Gastrocnemius medialis (tissue), 4 donors: Measurements from ENCODE around the gene TMEM235. TPM values are rescaled to one million over a fixed set of nuclear protein-coding genes. Genes with fewer than 3 reads are reported as not detected.

Experiments
- ATAC-seq, 2 donors: fragments of 150-250 bp; one replicate each; pipeline ENCODE4 v1.9.1; 2016
- DNase-seq, 2 donors: peaks; one replicate each; pipeline ENCODE4 v3.0.0-alpha.2; 2019
- H3K27ac ChIP-seq, 4 donors: fragments of 200-600 bp; sonication (generic); 1 replicate in 1 of 4; 2 replicates in 3 of 4; pipeline ENCODE4 v1.5.1; 2016 to 2018; ENCODE audit warnings: mild to moderate bottlenecking in 2 of 4, moderate library complexity in 1 of 4
- H3K27me3 ChIP-seq, 3 donors: fragments of 200-600 bp; sonication (generic) in 2 of 3; 1 replicate in 1 of 3; 2 replicates in 2 of 3; pipeline versions ENCODE4 v1.5.1 to v1.6.0; 2016 to 2019; ENCODE audit warnings: mild to moderate bottlenecking in 1 of 3, moderate library complexity in 1 of 3
- H3K36me3 ChIP-seq, 2 donors: fragments of 200-600 bp; sonication (generic) in 1 of 2; one replicate each; pipeline ENCODE4 v1.5.1; 2017 to 2018
- H3K4me1 ChIP-seq, 2 donors: fragments of 200-600 bp; sonication (generic) in 1 of 2; one replicate each; pipeline ENCODE4 v1.5.1; 2016 to 2017; ENCODE audit warnings: mild to moderate bottlenecking in 2 of 2
- H3K4me3 ChIP-seq, 4 donors: fragments of 200-600 bp; sonication (generic) in 3 of 4; 1 replicate in 1 of 4; 2 replicates in 3 of 4; pipeline ENCODE4 v1.5.1; 2016 to 2019; ENCODE audit warnings: mild to moderate bottlenecking in 2 of 4
- H3K9me3 ChIP-seq, 3 donors: fragments of 200-600 bp; sonication (generic) in 2 of 3; 1 replicate in 1 of 3; 2 replicates in 2 of 3; pipeline ENCODE4 v1.5.1; 2016 to 2019
- CTCF ChIP-seq, 5 experiments: fragments of 450-650 bp in 3 of 5; fragments of 200-600 bp in 2 of 5; sonication (generic) in 2 of 5; IDR thresholded peaks in 4 of 5; conservative IDR thresholded peaks in 1 of 5; 1 replicate in 4 of 5; 2 replicates in 1 of 5; pipeline ENCODE4 v1.5.1; 2016 to 2019; ENCODE audit warnings: antibody characterized with exemption in 5 of 5, mild to moderate bottlenecking in 3 of 5, moderate library complexity in 3 of 5
- POLR2A ChIP-seq, 2 donors: fragments of 450-650 bp; IDR thresholded peaks; one replicate each; pipeline ENCODE4 v1.6.1; 2017; ENCODE audit warnings: antibody characterized with exemption in 2 of 2, mild to moderate bottlenecking in 2 of 2, moderate library complexity in 2 of 2
- in situ Hi-C, 4 donors: fragments of 200-750 bp; cut with MboI; loops; one replicate each; pipeline versions ENCODE4 v1.15.0 to v1.8.0; 2017; ENCODE audit warnings: low sequenced_read_pairs in 4 of 4
- intact Hi-C: fragments of 100-400 bp; cut with DNase I; formaldehyde crosslinking; loops from one replicate; pipeline ENCODE4 v1.15.1; 2023; ENCODE audit warnings: low total_unique reads
- total RNA-seq, 4 donors: library from RNA; depleted of rRNA; stranded (reverse); fragments of >200 nt; gene quantifications; one replicate each; pipeline versions ENCODE4 v1.1.0 to v1.2.3, GENCODE V29; 2016

TMEM235 gene
- total RNA-seq, 4 donors from 2014 or later, result not detected

- no peak for ATAC-seq
- DNase-seq, result no peak
- TF ChIP-seq POLR2A (IDR thresholded peaks at IDR 0.05), result no peak
- TF ChIP-seq CTCF (IDR thresholded peaks at IDR 0.05 in 4 of 5, conservative IDR thresholded peaks at IDR 0.05 in 1 of 5), result no peak
- H3K4me1 ChIP-seq, result peaks cover 3 to 6% of the 10 kb centered on the region in 2 donors
- intact Hi-C loops (no loop called here), in situ Hi-C loops (no loop called here)
- H3K4me3 ChIP-seq, result no peak overlapping the region
- no peaks in the 10 kb centered on the region for H3K36me3 ChIP-seq
- peaks cover 4 to 8% (median 4%) of the 10 kb centered on the region in 3 donors for H3K27me3 ChIP-seq
- peak overlapping the region in 2 of 4 donors; percentile 22 to 47 for H3K27ac ChIP-seq
- H3K9me3 ChIP-seq, result no peaks in the 10 kb centered on the region
These were observed 7.7 kb upstream of the TMEM235 start for GRCh38 chr17:78223765-78224164.

DNA sequence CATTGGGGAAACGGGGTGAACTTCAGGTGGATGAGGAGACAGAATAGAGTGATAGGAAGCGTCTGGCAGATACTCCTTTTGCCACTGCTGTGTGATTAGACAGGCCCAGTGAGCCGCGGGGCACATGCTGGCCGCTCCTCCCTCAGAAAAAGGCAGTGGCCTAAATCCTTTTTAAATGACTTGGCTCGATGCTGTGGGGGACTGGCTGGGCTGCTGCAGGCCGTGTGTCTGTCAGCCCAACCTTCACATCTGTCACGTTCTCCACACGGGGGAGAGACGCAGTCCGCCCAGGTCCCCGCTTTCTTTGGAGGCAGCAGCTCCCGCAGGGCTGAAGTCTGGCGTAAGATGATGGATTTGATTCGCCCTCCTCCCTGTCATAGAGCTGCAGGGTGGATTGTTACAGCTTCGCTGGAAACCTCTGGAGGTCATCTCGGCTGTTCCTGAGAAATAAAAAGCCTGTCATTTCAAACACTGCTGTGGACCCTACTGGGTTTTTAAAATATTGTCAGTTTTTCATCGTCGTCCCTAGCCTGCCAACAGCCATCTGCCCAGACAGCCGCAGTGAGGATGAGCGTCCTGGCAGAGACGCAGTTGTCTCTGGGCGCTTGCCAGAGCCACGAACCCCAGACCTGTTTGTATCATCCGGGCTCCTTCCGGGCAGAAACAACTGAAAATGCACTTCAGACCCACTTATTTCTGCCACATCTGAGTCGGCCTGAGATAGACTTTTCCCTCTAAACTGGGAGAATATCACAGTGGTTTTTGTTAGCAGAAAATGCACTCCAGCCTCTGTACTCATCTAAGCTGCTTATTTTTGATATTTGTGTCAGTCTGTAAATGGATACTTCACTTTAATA is 7.0 kb upstream of the TMEM235 start:
- TF ChIP-seq POLR2A (IDR thresholded peaks at IDR 0.05) (no peak), CTCF (IDR thresholded peaks at IDR 0.05 in 4 of 5, conservative IDR thresholded peaks at IDR 0.05 in 1 of 5) (no peak)
- Histone ChIP-seq H3K27me3 (peaks cover 4 to 8% (median 4%) of the 10 kb centered on the region in 3 donors), H3K4me3 (no peak overlapping the region), H3K9me3 (no peaks in the 10 kb centered on the region), H3K36me3 (no peaks in the 10 kb centered on the region), H3K27ac (no peak overlapping the region), H3K4me1 (peaks cover 3 to 6% of the 10 kb centered on the region in 2 donors)
- intact Hi-C loops (no loop called here), in situ Hi-C loops (no loop called here)
- DNase-seq (no peak), ATAC-seq (no peak)

GRCh38 chr17:78225088-78225865 is 6.2 kb upstream of the TMEM235 start:
- TF ChIP-seq CTCF (IDR thresholded peaks at IDR 0.05 in 4 of 5, conservative IDR thresholded peaks at IDR 0.05 in 1 of 5), result no peak
- TF ChIP-seq POLR2A (IDR thresholded peaks at IDR 0.05), result no peak
- H3K36me3 ChIP-seq, result no peaks in the 10 kb centered on the region
- no peak overlapping the region for H3K27ac ChIP-seq
- ATAC-seq (no peak), DNase-seq (no peak)
- peaks cover 4 to 8% (median 8%) of the 10 kb centered on the region in 3 donors for H3K27me3 ChIP-seq
- intact Hi-C loops (no loop called here), in situ Hi-C loops (no loop called here)
- no peak overlapping the region for H3K4me3 ChIP-seq
- H3K9me3 ChIP-seq, result no peaks in the 10 kb centered on the region
- H3K4me1 ChIP-seq, result peaks cover 3 to 6% of the 10 kb centered on the region in 2 donors

DNA sequence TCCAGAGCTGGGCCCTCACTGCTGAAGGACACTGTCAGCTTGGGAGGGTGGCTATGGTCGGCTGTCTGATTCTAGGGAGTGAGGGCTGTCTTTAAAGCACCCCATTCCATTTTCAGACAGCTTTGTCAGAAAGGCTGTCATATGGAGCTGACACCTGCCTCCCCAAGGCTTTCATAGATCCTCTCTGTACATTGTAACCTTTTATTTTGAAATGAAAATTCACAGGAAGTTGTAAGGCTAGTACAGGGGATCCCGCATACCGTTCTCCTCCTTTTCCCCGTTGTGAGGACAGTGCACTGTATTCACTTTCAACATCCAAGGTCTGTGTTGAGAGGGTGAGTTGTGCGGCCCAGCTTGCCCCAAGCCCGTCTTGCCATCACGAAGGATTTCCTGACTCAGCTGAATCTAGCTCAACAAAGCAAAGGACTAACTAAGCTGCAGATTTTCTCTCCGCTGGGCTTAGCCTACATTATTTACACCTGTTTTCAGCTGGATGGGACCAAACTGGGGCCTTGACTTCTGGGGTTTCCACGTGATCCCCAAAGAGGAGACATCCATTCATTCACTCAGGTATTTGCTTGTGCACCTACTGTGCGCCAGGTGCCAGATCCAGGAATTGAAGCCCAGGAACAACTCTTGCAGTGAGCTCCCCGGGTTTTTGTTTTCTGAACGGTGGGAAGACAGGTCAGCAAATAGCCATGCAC is 5.2 kb upstream of the TMEM235 start:
- peaks cover 3 to 6% of the 10 kb centered on the region in 2 donors for H3K4me1 ChIP-seq
- H3K36me3 ChIP-seq, result no peaks in the 10 kb centered on the region
- intact Hi-C loops, result no loop called here
- DNase-seq, result no peak
- ATAC-seq, result no peak
- TF ChIP-seq CTCF (IDR thresholded peaks at IDR 0.05 in 4 of 5, conservative IDR thresholded peaks at IDR 0.05 in 1 of 5) (no peak), POLR2A (IDR thresholded peaks at IDR 0.05) (no peak)
- H3K4me3 ChIP-seq, result no peak overlapping the region
- no peaks in the 10 kb centered on the region for H3K9me3 ChIP-seq
- no peak overlapping the region for H3K27ac ChIP-seq
- in situ Hi-C loops, result no loop called here
- peaks cover 9 to 17% (median 17%) of the 10 kb centered on the region in 3 donors for H3K27me3 ChIP-seq
